ENCODE measurements around the gene TTC6. TPM values are rescaled to one million over a fixed set of nuclear protein-coding genes. Genes with fewer than 3 reads are reported as not detected.

The TTC6 gene
- total and polyA plus RNA-seq, 10 of the 15 experiments (the other 5 are each of a cell fraction or from before 2014, with no cell fraction given): not detected

DNA sequence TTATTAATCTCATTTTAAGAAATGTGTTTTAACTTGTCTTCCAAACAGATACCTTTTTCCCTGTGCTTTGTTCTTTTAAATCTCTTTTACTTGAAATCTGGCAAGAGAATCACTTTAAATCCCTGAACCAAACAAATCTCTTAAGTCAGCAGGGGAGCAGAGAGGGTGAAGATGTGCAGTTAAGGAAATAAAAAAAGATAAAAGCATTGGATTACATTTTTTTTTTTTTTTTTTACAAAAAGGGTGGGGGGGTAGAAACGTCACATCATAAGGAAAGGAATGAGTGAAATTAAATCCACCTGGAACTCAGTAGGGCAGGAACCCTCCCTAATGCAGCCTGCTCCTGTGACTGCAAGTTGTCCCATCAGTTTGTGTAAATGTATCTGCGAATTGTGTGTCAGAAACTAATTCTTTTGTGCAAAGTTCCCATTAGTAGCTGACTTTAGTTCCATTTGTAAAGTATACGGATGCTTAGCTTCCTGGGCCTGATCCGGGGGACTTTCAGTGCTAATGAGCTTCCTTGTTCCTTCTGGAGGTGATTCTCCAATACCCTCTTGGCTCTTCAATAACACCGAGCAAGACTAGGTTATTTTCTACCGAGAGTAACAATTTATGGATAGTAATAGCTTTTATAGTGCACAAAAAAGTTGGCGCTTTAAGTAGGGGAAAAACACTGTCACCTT is 1.5 kb downstream of the TTC6 start (continued):
- TF ChIP-seq BMI1 (IDR thresholded peaks at IDR 0.05; ENCODE audit: borderline replicate concordance): no peak
- TF ChIP-seq, protein P1, sequence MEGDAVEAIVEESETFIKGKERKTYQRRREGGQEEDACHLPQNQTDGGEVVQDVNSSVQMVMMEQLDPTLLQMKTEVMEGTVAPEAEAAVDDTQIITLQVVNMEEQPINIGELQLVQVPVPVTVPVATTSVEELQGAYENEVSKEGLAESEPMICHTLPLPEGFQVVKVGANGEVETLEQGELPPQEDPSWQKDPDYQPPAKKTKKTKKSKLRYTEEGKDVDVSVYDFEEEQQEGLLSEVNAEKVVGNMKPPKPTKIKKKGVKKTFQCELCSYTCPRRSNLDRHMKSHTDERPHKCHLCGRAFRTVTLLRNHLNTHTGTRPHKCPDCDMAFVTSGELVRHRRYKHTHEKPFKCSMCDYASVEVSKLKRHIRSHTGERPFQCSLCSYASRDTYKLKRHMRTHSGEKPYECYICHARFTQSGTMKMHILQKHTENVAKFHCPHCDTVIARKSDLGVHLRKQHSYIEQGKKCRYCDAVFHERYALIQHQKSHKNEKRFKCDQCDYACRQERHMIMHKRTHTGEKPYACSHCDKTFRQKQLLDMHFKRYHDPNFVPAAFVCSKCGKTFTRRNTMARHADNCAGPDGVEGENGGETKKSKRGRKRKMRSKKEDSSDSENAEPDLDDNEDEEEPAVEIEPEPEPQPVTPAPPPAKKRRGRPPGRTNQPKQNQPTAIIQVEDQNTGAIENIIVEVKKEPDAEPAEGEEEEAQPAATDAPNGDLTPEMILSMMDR (IDR thresholded peaks at IDR 0.05 in 2 of 3, conservative IDR thresholded peaks at IDR 0.05 in 1 of 3; ENCODE audit: control insufficient read depth in 2 of 3, extremely low read depth in 1 of 3, insufficient read depth in 1 of 3, low read depth in 3 of 3, low read length in 3 of 3): no peak

DNA sequence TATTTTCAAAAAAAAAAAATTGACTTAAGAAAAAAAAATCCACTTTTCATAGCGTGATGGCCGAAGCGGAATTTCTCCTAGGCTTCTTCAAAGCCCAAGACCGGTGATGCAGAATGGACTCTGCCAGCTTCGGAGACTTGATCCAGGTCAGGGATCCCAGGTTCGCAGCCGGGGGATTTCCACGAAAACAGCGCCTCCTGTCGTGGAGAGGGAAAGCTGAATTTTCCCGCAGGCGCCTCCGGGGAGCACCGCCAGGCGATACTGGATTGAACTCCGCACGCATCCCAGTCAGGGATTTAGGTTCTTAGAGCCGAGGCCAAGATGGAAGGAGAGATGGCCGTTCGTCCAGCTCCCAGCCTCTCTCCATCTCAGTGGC is 2.1 kb downstream of the TTC6 start:
- no TSS peak for BruUV-seq (replicated peaks)
- ChIA-PET SMC1A (ENCODE audit: uncharacterized antibody, unreplicated experiment) (interaction anchor here (0.6 kb wide), 1 partner anchor 364 kb away, joined by 3 read pairs; no protein-coding TSS in a partner anchor), CTCF (no interaction called here), RAD21 (ENCODE audit: unreplicated experiment) (no interaction called here), POLR2A (no interaction called here)
- in situ Hi-C loops (cut with MboI): no loop called here
- Histone ChIP-seq H3K27me3 (replicated peaks in 1 of 2; ENCODE audit: control insufficient read depth in 2 of 2, insufficient read depth in 2 of 2, low read length in 1 of 2) (no peaks in the 10 kb centered on the region; a peak in 2 of 4 replicates), H3K4me1 (ENCODE audit: control insufficient read depth, insufficient read depth, low read length) (no peaks in the 10 kb centered on the region), H3K27ac (ENCODE audit: control insufficient read depth, insufficient read depth) (no peak overlapping the region), H3K9me3 (replicated peaks; ENCODE audit: control insufficient read depth, insufficient read depth, low read length) (no peaks in the 10 kb centered on the region; the same call in 2 of the 3 replicates), H3K79me2 (ENCODE audit: control insufficient read depth, insufficient read depth, low read length) (no peaks in the 10 kb centered on the region), H3K36me3 (ENCODE audit: control insufficient read depth in 2 of 2, insufficient read depth in 2 of 2, low read length in 1 of 2) (no peaks in the 10 kb centered on the region), H3K4me2 (ENCODE audit: control insufficient read depth, insufficient read depth) (no peak overlapping the region), H3K4me3 (no peak overlapping the region), H2AFZ (ENCODE audit: control insufficient read depth, low read depth, low read length) (no peak overlapping the region), H4K20me1 (ENCODE audit: control insufficient read depth, insufficient read depth) (no peaks in the 10 kb centered on the region), H3K9ac (ENCODE audit: control insufficient read depth, insufficient read depth, low read length) (no peak overlapping the region)
- ATAC-seq: no peak
- no peak for DNase-seq (ENCODE audit: low read depth, low spot score)
- intact Hi-C loops (cut with micrococcal nuclease; ENCODE audit: unreplicated experiment): no loop called here
- no peak for FAIRE-seq
- WGBS (ENCODE audit: insufficient coverage, insufficient replicate concordance, low lambda C conversion rate, missing lambda C conversion rate): 52% methylated on average over 20 of the region's 20 CpGs
- TF ChIP-seq, protein P2, sequence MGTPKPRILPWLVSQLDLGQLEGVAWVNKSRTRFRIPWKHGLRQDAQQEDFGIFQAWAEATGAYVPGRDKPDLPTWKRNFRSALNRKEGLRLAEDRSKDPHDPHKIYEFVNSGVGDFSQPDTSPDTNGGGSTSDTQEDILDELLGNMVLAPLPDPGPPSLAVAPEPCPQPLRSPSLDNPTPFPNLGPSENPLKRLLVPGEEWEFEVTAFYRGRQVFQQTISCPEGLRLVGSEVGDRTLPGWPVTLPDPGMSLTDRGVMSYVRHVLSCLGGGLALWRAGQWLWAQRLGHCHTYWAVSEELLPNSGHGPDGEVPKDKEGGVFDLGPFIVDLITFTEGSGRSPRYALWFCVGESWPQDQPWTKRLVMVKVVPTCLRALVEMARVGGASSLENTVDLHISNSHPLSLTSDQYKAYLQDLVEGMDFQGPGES (IDR thresholded peaks at IDR 0.05): no peak
- TF ChIP-seq, protein P3, sequence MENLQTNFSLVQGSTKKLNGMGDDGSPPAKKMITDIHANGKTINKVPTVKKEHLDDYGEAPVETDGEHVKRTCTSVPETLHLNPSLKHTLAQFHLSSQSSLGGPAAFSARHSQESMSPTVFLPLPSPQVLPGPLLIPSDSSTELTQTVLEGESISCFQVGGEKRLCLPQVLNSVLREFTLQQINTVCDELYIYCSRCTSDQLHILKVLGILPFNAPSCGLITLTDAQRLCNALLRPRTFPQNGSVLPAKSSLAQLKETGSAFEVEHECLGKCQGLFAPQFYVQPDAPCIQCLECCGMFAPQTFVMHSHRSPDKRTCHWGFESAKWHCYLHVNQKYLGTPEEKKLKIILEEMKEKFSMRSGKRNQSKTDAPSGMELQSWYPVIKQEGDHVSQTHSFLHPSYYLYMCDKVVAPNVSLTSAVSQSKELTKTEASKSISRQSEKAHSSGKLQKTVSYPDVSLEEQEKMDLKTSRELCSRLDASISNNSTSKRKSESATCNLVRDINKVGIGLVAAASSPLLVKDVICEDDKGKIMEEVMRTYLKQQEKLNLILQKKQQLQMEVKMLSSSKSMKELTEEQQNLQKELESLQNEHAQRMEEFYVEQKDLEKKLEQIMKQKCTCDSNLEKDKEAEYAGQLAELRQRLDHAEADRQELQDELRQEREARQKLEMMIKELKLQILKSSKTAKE (IDR thresholded peaks at IDR 0.05; ENCODE audit: low read depth, poor library complexity, severe bottlenecking): no peak
- TF ChIP-seq SMAD1 (IDR thresholded peaks at IDR 0.05; ENCODE audit: low read depth, partially characterized antibody) (no peak), PML (IDR thresholded peaks at IDR 0.05; ENCODE audit: low read length) (no peak), CREM (IDR thresholded peaks at IDR 0.05; ENCODE audit: low read depth) (no peak), DPF2 (IDR thresholded peaks at IDR 0.05) (no peak), POLR2AphosphoS5 (IDR thresholded peaks at IDR 0.05; ENCODE audit: low read length) (no peak), CREB1 (IDR thresholded peaks at IDR 0.05; ENCODE audit: low read depth) (no peak), MTA2 (IDR thresholded peaks at IDR 0.05; ENCODE audit: low read depth) (no peak), FOS (IDR thresholded peaks at IDR 0.05; ENCODE audit: borderline replicate concordance, extremely low read depth, insufficient read length) (no peak), CHD2 (IDR thresholded peaks at IDR 0.05; ENCODE audit: borderline replicate concordance, low read depth, low read length) (no peak), MEF2A (IDR thresholded peaks at IDR 0.05; ENCODE audit: insufficient read depth, low read depth, low read length) (no peak), EED (IDR thresholded peaks at IDR 0.05; ENCODE audit: low read depth) (no peak), MYC (IDR thresholded peaks at IDR 0.05; ENCODE audit: insufficient read depth, insufficient read length, insufficient replicate concordance, low read length, severe bottlenecking) (no peak)
- TF ChIP-seq, protein P4, sequence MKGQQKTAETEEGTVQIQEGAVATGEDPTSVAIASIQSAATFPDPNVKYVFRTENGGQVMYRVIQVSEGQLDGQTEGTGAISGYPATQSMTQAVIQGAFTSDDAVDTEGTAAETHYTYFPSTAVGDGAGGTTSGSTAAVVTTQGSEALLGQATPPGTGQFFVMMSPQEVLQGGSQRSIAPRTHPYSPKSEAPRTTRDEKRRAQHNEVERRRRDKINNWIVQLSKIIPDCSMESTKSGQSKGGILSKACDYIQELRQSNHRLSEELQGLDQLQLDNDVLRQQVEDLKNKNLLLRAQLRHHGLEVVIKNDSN (IDR thresholded peaks at IDR 0.05; ENCODE audit: borderline replicate concordance, extremely low read length, insufficient read depth, low read depth, low read length): no peak

All from GM12878 (cell line).